Right forelimb (tissue), 1 donor: ENCODE measurements around the gene STRIP2.
"Not testable (repeated sequence)": the region's sequence is repeated elsewhere in the genome, so short reads cannot be mapped to it uniquely, and the experiment has no call there.

Source experiments
- DNase-seq: peaks from one replicate; pipeline ENCODE4 v3.0.0-alpha.2; 2018

STRIP2 gene

DNA sequence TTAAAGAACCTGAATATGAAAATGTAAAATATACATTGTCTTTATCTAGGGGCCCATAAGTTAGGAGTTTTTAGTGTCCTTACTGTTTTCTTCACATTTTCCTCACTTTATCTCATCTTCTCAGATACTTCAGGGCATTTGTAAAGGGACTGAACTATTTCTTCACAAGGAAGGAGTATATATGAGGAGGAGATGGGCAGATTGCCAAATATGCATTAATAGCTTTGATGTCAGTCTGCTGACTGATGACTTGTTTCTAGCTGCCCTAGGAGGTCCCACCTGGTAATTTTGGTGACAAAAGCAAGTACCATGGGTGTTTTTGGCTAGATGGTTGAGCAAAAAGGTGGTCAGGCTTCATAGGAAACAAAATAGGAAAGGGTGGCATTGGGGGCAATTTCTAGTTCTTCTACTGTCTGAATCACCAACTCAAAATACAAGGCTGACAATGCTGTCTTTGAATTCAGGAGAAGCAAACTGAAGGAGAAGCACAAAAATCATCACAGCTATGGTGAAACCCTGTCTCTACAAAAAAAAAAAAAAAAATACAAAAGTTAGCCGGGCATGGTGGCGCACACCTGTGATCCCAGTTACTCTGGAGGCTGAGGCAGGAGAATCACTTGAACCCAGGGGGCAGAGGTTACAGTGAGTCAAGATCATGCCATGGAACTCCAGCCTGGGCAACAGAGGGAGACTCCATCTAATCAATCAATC, 10.4 kb upstream of the STRIP2 start:
- DNase-seq, result no peak

DNA sequence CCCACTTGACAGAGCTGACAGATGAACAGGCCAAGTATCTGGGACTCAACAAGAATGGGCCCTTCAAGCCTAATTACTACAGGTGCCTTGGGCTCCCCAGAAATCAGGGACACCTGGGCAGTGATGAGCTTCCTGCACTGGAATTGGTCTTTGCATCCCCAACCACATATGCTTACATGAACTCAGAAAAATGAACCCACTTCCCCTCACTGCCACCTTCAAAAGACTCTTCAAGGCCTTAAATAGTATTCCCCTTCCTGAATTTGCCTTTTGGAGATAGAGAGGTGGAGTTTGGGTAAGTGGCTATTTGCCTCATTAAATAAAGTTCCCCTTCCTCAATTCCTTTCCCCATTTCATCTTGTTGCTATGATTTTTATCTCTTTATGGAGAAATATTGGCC, 7.8 kb upstream of the STRIP2 start:
- no peak for DNase-seq

DNA sequence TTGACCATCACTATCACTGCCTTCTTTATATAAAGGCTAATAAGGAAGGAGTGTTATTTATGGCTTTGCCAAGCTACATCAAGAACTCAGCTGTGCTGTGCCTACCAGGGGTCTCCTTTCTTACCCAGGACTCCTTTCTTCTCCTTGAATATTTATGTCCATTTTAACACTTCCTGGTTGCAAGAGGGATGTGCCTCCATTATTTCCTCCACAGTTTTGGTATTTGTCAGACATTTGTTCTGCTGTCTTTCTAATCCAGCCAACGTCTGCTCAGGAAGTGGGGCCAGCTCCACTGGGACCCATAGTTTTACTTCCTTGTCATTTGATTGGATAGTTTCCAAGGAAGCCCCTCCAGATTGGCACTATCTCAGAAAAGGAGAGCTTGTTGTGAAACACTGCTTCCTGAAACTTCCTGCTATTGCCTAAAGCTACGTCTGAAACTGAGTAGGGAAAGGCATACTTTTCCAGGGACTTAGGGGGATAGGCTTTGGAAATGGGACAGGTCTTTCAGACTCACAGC, 6.6 kb upstream of the STRIP2 start:
- DNase-seq, result no peak

- DNase-seq, result no peak
These were observed 2.2 kb upstream of the STRIP2 start for GRCh38 chr7:129431911-129432643.

- DNase-seq, result peak; percentile 52
These were observed 565 bp downstream of the STRIP2 start for GRCh38 chr7:129434675-129435318.

DNA sequence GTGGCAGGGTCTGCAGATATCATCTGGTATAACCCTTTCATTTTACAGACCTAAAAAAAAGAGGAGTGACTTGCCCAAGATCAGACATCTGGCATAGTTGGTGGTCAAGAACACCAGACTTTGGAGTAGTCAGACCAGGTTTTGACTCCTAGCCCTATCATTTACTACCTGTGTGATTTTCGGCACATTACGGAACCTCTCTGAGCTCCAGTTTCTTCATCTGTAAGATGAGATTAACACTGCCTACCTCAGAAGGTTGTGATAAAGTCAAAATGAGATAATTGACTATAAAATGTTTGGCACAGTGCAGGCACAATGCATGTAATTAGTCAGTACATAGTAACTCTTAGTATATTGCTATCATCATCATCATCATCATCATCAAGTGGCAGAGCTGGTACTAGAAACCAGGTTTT, 1.2 kb downstream of the STRIP2 start:
- DNase-seq, result no peak

GRCh38 chr7:129436335-129436923, 2.2 kb downstream of the STRIP2 start:
- DNase-seq, result no peak

- DNase-seq, result no peak
These were observed 3.0 kb downstream of the STRIP2 start for GRCh38 chr7:129437190-129437589.

- DNase-seq, result no peak
These were observed 4.1 kb downstream of the STRIP2 start for GRCh38 chr7:129438281-129438838.

- no peak for DNase-seq
These were observed 4.8 kb downstream of the STRIP2 start for GRCh38 chr7:129438839-129439651.

DNA sequence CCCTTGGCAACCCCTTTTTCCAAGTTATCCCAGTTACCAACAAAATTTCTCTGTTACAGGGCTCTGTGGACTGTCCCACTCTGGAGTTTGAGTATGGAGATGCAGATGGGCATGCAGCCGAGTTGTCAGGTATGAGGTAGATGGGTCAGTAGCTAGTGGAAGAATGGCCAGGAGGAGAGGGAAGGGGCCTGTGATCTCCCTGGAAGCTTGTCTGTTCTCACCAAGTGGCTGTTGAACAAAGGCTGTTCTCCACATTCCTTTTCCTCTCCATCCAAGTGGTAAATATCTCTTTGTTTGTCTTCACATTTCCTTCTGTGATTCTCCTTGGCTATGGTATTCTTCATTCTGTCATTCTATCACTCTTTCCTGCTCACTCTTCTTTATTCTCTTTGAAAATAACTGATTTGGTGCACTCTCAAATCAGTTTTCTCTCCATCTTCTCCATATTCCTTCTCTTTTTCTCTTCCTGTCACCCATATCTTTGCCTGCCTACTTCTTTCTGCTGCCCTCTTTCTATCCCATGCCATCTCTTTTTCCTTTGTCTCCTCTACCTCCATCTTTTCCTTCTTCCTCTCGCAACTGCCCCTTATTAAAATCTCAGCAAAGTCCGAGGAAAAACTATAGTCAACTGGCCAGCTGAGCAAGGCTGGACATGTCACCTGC, 5.9 kb downstream of the STRIP2 start:
- DNase-seq, result no peak

DNA sequence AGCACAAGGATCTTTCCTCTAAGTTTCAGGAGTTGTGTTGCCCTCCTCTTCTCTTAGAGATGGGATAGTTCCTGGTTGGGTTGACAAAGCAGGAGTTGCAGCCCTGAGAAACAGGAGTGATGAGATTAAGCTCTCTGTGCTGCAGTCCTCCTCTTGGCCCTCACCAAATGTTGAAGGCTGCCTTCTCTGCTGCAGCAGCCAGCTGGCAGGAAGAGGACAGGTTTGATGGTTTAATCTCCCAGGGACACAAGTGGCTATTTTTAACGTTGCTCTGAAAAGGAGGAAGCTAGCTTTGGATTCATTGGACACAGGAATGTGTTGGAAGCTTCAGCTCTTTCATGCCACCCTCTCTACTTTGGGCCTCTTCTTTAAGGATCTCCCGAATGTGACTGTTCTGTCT, 9.4 kb downstream of the STRIP2 start:
- DNase-seq, result no peak

GRCh38 chr7:129444776-129445175, 10.5 kb downstream of the STRIP2 start:
- DNase-seq, result not testable (repeated sequence)

GRCh38 chr7:129446925-129447324, 12.7 kb downstream of the STRIP2 start:
- not testable (repeated sequence) for DNase-seq

DNA sequence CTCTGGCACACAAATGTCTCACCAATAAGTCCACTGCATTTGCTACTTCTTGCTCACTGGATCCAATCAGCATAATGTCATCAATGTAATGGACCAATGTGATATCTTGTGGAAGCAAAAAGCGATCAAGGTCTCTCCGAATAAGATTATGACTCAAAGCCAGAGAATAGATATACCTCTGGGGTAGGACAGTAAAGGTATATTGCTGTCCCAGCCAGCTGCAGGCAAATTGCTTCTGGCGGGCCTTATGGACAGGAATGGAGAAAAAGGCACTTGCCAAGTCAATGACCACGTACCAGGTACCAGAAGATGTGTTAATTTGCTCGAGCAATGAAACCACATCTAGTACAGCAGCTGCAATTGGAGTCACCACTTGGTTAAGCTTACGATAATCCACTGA, 13.2 kb downstream of the STRIP2 start:
- not testable (repeated sequence) for DNase-seq

DNA sequence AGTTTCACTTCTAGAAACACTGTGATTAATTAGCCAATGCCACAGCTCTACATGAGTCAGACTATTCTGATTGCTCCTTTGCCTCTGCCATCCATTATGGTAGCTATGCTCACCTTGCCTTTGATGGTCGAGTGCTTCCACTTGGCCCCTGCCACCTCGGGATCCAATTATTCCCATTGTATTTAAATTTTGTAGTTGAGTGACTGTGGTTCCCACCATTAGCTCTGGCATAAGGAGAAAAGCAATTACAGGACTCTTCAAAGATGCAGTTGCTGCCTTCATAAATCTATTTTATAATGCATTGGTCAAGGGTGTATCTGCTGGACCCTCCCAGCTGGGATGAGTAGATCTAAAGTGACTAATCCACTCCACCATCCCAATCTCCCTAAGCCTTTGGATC, 14.4 kb downstream of the STRIP2 start:
- not testable (repeated sequence) for DNase-seq

- DNase-seq, result no peak
These were observed 16.1 kb downstream of the STRIP2 start for GRCh38 chr7:129450295-129450694.

- no peak for DNase-seq
These were observed 18.5 kb downstream of the STRIP2 start for GRCh38 chr7:129452589-129453231.

DNA sequence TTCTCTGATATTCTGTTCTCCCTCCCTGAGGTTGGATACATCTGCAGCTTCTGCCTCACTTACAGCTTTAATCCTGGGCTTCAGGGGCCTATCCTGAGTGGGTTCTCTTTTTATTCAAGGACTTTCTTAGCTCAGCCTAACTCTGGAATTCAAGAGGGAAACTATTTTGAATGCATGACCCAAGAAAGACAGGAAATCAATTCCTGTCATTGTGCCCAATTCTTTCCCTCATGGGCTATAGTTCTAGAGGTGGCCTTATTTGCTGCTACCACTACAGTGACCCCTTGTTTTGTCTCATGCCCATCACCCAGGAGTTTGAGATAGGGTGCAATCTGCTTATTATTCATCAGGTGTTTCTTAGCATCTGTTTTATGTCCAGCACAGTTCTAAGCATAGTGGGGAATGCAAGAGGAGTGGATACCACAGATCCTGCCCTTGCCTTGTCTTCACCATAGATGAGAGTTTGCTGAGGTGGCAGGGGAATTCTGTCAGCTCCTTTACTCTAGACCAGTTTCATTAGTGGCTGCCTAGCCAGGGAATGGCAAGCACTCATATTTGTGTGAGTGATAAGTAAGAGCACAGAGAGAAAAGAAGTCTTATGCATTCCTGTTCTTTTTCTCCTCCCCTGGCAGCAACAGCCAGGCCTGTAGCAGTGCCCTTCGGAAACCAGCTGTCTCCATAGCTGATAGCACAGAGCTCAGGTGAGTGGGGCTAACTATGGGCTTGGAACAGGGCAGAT, 19.4 kb downstream of the STRIP2 start:
- no peak for DNase-seq

GRCh38 chr7:129454249-129454551, 20.0 kb downstream of the STRIP2 start:
- DNase-seq, result no peak
